Stimulated activated CD4-positive, alpha-beta T cell treated with anti-CD3 and anti-CD28 coated beads, Interleukin-4, amount 100 ng/mL, for 48 hours (primary cell): ENCODE results near the gene ISM1.

Source experiments
- DNase-seq, 2 donors: peaks; one replicate each; pipeline ENCODE4 v3.0.0-alpha.2; 2020; ENCODE audit warnings: low read depth in 2 of 2

ISM1 gene

GRCh38 chr20:13313201-13313600 is 92.1 kb downstream of the ISM1 start:
- no peak for DNase-seq

GRCh38 chr20:13317439-13317838 is 96.4 kb downstream of the ISM1 start:
- DNase-seq, result no peak

- DNase-seq, result no peak
Measured at GRCh38 chr20:13318871-13319521, 97.9 kb downstream of the ISM1 start.

- DNase-seq, result no peak
Measured at GRCh38 chr20:13320702-13321101, 99.6 kb downstream of the ISM1 start.

- no peak for DNase-seq
Measured at GRCh38 chr20:13321416-13321815, 100.3 kb downstream of the ISM1 start.

- no peak for DNase-seq
Measured at GRCh38 chr20:13322198-13322597, 101.1 kb downstream of the ISM1 start.

- no peak for DNase-seq
Measured at GRCh38 chr20:13322621-13323020, 101.5 kb downstream of the ISM1 start.

GRCh38 chr20:13325033-13325432 is 104.0 kb downstream of the ISM1 start:
- DNase-seq, result no peak

GRCh38 chr20:13325796-13326340 is 104.8 kb downstream of the ISM1 start:
- no peak for DNase-seq

- DNase-seq, result no peak
Measured at GRCh38 chr20:13331536-13331935, 110.5 kb downstream of the ISM1 start.

GRCh38 chr20:13333036-13333435 is 112.0 kb downstream of the ISM1 start:
- DNase-seq, result no peak

GRCh38 chr20:13333793-13334192 is 112.7 kb downstream of the ISM1 start:
- DNase-seq, result no peak

- no peak for DNase-seq
Measured at GRCh38 chr20:13336308-13337089, 115.4 kb downstream of the ISM1 start.

- DNase-seq, result no peak
Measured at GRCh38 chr20:13337090-13337784, 116.2 kb downstream of the ISM1 start.

GRCh38 chr20:13338097-13338661 is 117.1 kb downstream of the ISM1 start:
- DNase-seq, result no peak

GRCh38 chr20:13338999-13339411 is 117.9 kb downstream of the ISM1 start:
- DNase-seq, result no peak

- no peak for DNase-seq
Measured at GRCh38 chr20:13340088-13340487, 119.0 kb downstream of the ISM1 start.

- no peak for DNase-seq
Measured at GRCh38 chr20:13341737-13342393, 120.8 kb downstream of the ISM1 start.

- no peak for DNase-seq
Measured at GRCh38 chr20:13342469-13343242, 121.6 kb downstream of the ISM1 start.

GRCh38 chr20:13344671-13345070 is 123.6 kb downstream of the ISM1 start:
- DNase-seq, result no peak
